ENCODE results near the gene PRRX2. TPM values are rescaled to one million over a fixed set of nuclear protein-coding genes. Genes with fewer than 3 reads are reported as not detected.
A peak's percentile ranks its signal among the peaks of the same experiment; 100 is the strongest.

The PRRX2 gene
- total RNA-seq, 1 experiment from 2014 or later: not detected

GRCh38 chr9:129697656-129698253 is 32.3 kb downstream of the PRRX2 start:
- DNase-seq: no peak
- Mint-ChIP-seq H3K27me3 (ENCODE audit: unreplicated experiment) (peaks cover 25% of the 10 kb centered on the region), H3K9me3 (ENCODE audit: low read depth, unreplicated experiment) (no peaks in the 10 kb centered on the region), H3K4me1 (ENCODE audit: low read depth, unreplicated experiment) (no peaks in the 10 kb centered on the region), H3K27ac (ENCODE audit: unreplicated experiment) (no peak overlapping the region), H3K4me3 (ENCODE audit: low read depth, unreplicated experiment) (peak overlapping the region; percentile 78), H3K36me3 (ENCODE audit: insufficient read depth, unreplicated experiment) (peaks cover 6% of the 10 kb centered on the region)
- BruUV-seq (replicated peaks): no TSS peak
- CTCF ChIA-PET: no interaction called here
- TF ChIP-seq CTCF (IDR thresholded peaks at IDR 0.05; ENCODE audit: unreplicated experiment): no peak
- intact Hi-C loops (cut with micrococcal nuclease; ENCODE audit: unreplicated experiment): no loop called here

GRCh38 chr9:129698254-129698757 is 32.9 kb downstream of the PRRX2 start:
- Mint-ChIP-seq H3K27me3 (ENCODE audit: unreplicated experiment) (peaks cover 25% of the 10 kb centered on the region), H3K36me3 (ENCODE audit: insufficient read depth, unreplicated experiment) (peaks cover 6% of the 10 kb centered on the region), H3K4me3 (ENCODE audit: low read depth, unreplicated experiment) (no peak overlapping the region), H3K9me3 (ENCODE audit: low read depth, unreplicated experiment) (no peaks in the 10 kb centered on the region), H3K27ac (ENCODE audit: unreplicated experiment) (no peak overlapping the region), H3K4me1 (ENCODE audit: low read depth, unreplicated experiment) (no peaks in the 10 kb centered on the region)
- DNase-seq: no peak
- intact Hi-C loops (cut with micrococcal nuclease; ENCODE audit: unreplicated experiment): no loop called here
- CTCF ChIA-PET: no interaction called here
- no TSS peak for BruUV-seq (replicated peaks)
- TF ChIP-seq CTCF (IDR thresholded peaks at IDR 0.05; ENCODE audit: unreplicated experiment): no peak

- H3K4me3 Mint-ChIP-seq (ENCODE audit: low read depth, unreplicated experiment): no peak overlapping the region
- peaks cover 6% of the 10 kb centered on the region for H3K36me3 Mint-ChIP-seq (ENCODE audit: insufficient read depth, unreplicated experiment)
- intact Hi-C loops (cut with micrococcal nuclease; ENCODE audit: unreplicated experiment): no loop called here
- H3K4me1 Mint-ChIP-seq (ENCODE audit: low read depth, unreplicated experiment): no peaks in the 10 kb centered on the region
- no peaks in the 10 kb centered on the region for H3K9me3 Mint-ChIP-seq (ENCODE audit: low read depth, unreplicated experiment)
- no TSS peak for BruUV-seq (replicated peaks)
- H3K27ac Mint-ChIP-seq (ENCODE audit: unreplicated experiment): no peak overlapping the region
- DNase-seq: no peak
- CTCF ChIA-PET: no interaction called here
- TF ChIP-seq CTCF (IDR thresholded peaks at IDR 0.05; ENCODE audit: unreplicated experiment): no peak
- peaks cover 12% of the 10 kb centered on the region for H3K27me3 Mint-ChIP-seq (ENCODE audit: unreplicated experiment)
Observed at GRCh38 chr9:129701054-129701453, 35.6 kb downstream of the PRRX2 start.

GRCh38 chr9:129701549-129701948 is 36.1 kb downstream of the PRRX2 start:
- Mint-ChIP-seq H3K36me3 (ENCODE audit: insufficient read depth, unreplicated experiment) (peaks cover 6% of the 10 kb centered on the region), H3K9me3 (ENCODE audit: low read depth, unreplicated experiment) (no peaks in the 10 kb centered on the region), H3K27ac (ENCODE audit: unreplicated experiment) (no peak overlapping the region), H3K27me3 (ENCODE audit: unreplicated experiment) (peaks cover 10% of the 10 kb centered on the region), H3K4me3 (ENCODE audit: low read depth, unreplicated experiment) (no peak overlapping the region), H3K4me1 (ENCODE audit: low read depth, unreplicated experiment) (no peaks in the 10 kb centered on the region)
- DNase-seq: no peak
- BruUV-seq (replicated peaks): no TSS peak
- TF ChIP-seq CTCF (IDR thresholded peaks at IDR 0.05; ENCODE audit: unreplicated experiment): no peak
- intact Hi-C loops (cut with micrococcal nuclease; ENCODE audit: unreplicated experiment): no loop called here
- CTCF ChIA-PET: no interaction called here
